GM20431 (cell line): Measurements from ENCODE around the gene TYK2.
"Not testable (repeated sequence)": the region's sequence is repeated elsewhere in the genome, so short reads cannot be mapped to it uniquely, and the experiment has no call there.

Experiments
- in situ Hi-C: fragments of 300-500 bp; cut with MseI, MboI; formaldehyde crosslinking; loops from one replicate; pipeline ENCODE4 v1.15.0; 2020; ENCODE audit warnings: low sequenced_read_pairs; ENCODE audit not compliant: unreplicated experiment

TYK2 gene

DNA sequence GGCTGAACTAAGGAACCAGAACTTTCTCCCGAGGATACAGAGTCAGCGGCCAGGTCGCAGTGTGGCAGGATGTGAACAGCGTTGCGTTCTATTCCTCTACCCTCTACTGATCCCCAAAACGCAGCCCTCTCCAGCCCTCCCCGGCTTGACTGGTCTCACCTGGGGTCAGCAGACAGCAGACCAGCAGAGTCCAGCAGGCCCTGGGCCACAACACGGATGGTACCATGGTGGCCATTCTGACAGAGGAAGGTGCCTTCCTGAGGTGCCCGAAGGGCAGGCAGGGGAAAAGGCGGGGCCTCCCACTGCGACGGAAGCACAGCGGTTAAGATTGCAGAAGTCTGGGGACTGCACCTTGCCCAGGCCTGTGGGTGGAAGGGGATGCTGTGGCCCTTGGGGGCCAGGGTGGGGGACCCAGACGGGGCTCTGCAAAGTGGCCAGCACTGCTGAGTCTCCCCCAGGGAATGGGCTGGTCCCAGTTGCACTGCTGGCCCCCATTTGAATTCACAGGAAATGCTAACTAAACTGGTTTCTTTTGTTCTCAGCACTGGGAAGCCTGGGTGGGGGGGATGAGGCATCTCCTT lies 40.9 kb downstream of the TYK2 start, which contains the start of gene ICAM3:
ICAM3 (minus strand) TSS at position 245 of the 581 bp plus-strand sequence; CDS start at position 235, 10 bp downstream.
- in situ Hi-C loops: no loop called here

DNA sequence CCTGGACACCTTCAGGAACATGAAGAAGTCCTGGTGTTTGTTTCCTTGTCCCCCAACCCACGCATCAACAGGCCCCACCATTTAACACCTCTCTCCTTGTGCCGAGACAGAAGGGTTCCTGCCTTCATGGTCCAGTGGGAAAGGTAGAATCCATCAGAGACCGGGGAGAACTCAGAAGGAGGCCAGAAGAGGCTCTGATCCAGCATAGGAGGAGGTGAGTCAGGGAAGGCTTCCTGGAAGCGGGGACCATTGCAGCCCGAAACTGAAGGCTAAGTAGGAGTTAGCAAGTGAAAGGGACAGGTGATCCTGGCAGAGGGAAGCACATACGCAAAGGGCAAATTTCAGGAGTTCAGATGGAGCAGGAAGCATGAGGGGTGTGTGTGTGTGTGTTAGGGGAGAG lies 41.4 kb downstream of the TYK2 start:
- in situ Hi-C loops: no loop called here

GRCh38 chr19:10336725-10337124 lies 43.6 kb downstream of the TYK2 start:
- in situ Hi-C loops: not testable (repeated sequence)

GRCh38 chr19:10335352-10335985 lies 44.9 kb downstream of the TYK2 start:
- in situ Hi-C loops: no loop called here

- in situ Hi-C loops: no loop called here
Observed at GRCh38 chr19:10334588-10335351, 45.6 kb downstream of the TYK2 start.

DNA sequence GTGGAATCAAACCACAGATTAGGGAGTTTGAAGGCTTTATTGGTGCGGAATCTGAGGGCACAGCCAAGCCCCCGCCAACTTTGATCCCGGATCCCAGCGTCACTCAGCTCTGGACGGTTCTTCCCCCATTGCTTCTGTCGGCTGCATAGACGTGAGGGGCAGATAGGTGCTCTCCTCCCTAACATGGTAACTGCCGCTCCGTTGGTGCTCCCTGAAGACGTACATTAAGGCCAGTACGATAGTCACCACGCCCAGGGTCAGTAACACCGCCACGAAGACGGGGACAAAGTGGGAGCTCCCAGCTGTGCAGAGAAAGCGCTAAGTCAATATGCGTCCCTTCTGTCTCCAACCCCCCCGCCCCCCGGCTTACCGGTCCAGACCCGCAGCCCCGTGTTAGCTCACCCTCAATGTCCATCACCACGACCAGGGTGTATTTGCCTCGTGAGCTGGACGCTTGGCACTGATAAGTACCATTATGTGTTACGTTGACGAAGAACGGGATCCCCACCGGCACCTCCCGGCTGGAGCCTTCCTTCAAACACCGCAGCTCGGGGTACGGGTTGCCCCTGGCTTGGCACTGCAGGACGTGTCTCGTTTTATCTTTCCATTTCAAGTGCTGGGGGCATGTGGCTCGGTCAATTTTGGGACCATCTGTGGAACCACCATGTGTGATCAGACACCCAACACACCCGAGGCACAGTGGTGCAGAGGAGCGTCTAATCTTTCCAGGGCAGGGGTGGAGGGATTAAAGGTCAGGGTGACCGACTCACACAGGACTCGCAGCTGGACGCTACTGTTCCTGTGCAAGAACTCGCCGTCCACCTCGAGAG lies 46.4 kb downstream of the TYK2 start:
- in situ Hi-C loops: no loop called here

GRCh38 chr19:10332965-10333757 lies 47.2 kb downstream of the TYK2 start, which contains the start of gene RAVER1:
RAVER1 (minus strand) TSS chr19:10333529; CDS start chr19:10333507, 22 bp downstream.
- in situ Hi-C loops: no loop called here

GRCh38 chr19:10332158-10332964 lies 48.0 kb downstream of the TYK2 start:
- in situ Hi-C loops: no loop called here

- in situ Hi-C loops: no loop called here
Observed at GRCh38 chr19:10329555-10329954, 50.8 kb downstream of the TYK2 start.

DNA sequence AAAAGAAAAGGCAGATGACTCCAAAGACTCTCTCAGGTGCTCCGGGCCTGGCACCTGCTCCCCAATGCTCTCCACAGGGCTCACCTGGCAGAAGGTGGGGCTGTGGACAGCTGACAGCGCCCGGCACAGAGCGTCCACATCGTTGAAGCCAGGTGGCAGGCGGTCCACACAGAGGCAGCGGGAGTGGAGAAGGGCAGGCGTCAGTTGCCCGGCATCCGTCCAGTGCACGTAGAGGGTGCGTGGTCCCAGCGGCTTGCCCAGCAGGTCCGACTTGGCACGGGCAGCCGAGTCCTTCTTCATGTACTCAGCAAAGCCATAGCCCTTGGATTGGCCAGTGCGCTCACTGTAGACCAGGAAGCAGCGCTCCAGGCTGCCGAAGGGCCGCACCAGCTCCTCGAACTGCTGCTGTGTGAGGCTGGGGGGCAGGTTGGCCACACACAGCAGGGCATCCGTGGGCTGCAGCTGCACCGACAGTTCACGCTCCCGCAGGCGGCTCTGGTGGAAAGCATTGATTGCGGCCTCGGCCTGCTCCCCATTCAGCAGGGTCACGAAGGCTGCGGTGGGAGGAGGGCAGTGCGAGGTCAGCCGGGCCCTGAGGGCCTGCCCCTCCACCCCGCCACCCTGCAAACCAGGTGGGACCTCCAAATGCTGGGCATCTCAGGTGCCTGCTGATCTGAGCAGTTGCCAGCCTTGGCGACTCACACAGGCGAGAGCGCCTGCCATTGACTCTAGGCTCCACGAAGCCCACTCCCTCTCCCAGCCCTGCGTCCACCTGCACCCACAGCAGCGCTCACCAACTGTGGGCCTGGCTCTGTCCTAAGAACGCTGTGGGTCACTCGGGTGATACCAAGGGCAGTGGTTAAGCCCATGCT lies 51.6 kb downstream of the TYK2 start:
- in situ Hi-C loops: no loop called here

DNA sequence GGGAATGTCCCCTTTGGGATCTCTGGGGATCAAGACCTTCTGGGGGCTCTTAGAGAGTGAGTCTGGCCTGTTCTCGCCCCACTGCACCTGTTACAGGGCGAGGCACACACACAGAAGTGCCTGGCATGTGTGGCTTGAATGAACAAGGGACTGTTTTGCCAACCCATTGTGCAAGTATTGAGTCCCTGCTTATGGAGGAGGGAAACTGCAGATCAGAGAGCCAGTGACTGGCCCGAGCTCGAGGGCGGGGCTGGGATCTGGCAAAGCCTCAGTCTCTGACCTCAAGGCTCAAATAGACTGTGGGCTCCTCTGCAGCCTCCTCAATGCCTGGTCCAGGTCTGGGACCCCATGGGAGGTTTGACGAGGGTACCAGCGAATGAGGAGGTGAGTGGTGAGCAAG lies 52.6 kb downstream of the TYK2 start:
- in situ Hi-C loops: no loop called here

- in situ Hi-C loops: no loop called here
Observed at GRCh38 chr19:10325732-10326131, 54.6 kb downstream of the TYK2 start.

- in situ Hi-C loops: no loop called here
Observed at GRCh38 chr19:10321874-10322835, 58.2 kb downstream of the TYK2 start.

GRCh38 chr19:10321417-10321797 lies 59.0 kb downstream of the TYK2 start:
- in situ Hi-C loops: no loop called here

DNA sequence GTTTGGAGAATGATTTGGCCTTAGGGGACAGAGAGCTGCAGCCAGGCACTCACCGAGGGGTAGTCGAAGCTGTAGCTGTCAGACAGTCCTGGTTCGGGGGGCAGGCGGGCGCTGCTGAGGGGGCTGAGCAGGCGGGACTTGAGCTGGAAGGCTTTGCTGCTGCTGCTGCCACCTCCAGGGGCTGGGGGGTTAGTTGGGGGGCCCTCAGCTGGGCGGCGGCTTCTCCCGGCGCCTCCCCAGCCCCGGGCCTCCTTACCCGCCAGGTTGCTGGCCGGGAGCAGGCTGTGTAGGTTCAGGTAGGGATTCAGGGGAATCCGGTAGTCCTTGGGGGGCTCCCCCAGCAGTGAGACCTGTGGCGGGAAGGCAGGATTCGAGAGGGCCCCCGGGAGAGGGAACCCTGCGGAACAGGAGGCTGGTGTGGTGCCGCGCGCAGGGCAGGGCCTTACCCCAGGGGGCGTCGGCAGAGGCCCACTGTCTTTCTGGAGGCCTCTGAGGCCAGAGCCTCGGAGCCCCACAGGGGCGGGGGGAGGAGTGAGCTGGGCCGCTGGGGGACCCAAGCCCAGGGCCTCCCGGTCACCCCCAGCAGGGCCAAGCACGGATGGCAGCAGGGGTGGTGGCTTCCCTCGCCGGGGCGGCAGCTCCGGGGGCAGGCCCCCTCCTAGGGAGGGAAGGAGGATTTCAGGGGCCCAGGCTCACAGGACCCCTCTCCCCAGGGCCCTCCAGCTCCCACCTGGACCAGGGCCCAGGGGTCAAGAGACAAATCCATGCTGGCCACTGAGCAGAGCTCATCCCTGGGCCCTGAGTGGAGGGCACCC lies 59.6 kb downstream of the TYK2 start:
- in situ Hi-C loops: no loop called here
